ENCODE measurements around the gene CBFA2T3.

CBFA2T3 gene

DNA sequence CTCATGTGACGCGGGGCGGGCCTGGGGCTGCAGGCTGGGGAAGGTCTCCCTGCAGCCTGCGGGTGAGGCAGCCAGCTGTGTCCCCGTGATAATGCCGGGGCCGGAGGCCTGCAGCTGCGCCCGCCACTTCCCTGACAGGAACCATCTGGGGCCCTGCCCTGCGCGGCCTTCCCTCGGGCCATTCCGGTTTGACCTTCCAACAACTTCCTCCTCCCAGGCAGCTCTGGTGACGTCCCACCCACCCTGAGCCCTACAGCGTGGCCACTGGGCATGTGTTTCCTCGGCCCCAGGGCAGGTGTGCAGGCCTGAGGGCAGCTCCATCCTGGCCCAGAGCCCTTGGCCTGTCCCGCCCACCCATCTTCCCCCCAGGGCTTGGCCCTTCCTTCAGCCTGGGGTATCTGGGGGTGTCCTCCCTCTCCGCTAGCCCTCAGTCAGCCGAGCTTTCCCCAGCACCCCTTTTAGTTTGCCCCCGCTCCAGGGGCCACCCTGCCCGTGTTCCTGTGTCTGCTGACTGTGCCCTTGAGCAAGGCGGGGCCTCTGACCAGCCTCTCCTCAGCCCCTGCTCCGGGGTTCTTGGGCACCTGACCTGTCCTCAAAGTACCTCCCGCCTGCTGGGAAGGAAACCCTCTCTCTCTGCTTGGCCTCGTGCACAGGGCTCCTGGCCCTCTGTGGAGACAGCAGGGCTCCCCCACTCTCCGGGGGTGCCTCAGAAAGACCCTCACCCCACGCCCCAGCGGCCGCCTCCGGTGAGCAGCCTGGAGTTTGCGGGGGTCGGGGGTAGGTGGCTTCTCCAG lies at the start of gene CBFA2T3:
Gene CBFA2T3, minus strand, starts transcription at position 190 of the 794 bp plus-strand sequence. CDS start 400 bp downstream, outside the sequence.
- no peak for TF ChIP-seq FOXM1 (IDR thresholded peaks at IDR 0.05; ENCODE audit: borderline replicate concordance, low read depth)
- TF ChIP-seq TAF1 (IDR thresholded peaks at IDR 0.05; ENCODE audit: low read depth) = no peak
- TF ChIP-seq, protein P1, sequence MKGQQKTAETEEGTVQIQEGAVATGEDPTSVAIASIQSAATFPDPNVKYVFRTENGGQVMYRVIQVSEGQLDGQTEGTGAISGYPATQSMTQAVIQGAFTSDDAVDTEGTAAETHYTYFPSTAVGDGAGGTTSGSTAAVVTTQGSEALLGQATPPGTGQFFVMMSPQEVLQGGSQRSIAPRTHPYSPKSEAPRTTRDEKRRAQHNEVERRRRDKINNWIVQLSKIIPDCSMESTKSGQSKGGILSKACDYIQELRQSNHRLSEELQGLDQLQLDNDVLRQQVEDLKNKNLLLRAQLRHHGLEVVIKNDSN (IDR thresholded peaks at IDR 0.05) = no peak
- TF ChIP-seq CEBPB (IDR thresholded peaks at IDR 0.05) = no peak
- no peak for TF ChIP-seq RAD21 (IDR thresholded peaks at IDR 0.05; ENCODE audit: low read depth)
- TF ChIP-seq TCF12 (IDR thresholded peaks at IDR 0.05; ENCODE audit: low read depth) = no peak
- TF ChIP-seq NFIC (IDR thresholded peaks at IDR 0.05) = no peak
- no peak for TF ChIP-seq EP300 (IDR thresholded peaks at IDR 0.05; ENCODE audit: borderline replicate concordance)
- TF ChIP-seq ZBTB7A (IDR thresholded peaks at IDR 0.05; ENCODE audit: low read depth) = no peak
- TF ChIP-seq CREB1 (IDR thresholded peaks at IDR 0.05; ENCODE audit: low read depth) = no peak
- TF ChIP-seq YY1 (IDR thresholded peaks at IDR 0.05; ENCODE audit: low read depth) = no peak

DNA sequence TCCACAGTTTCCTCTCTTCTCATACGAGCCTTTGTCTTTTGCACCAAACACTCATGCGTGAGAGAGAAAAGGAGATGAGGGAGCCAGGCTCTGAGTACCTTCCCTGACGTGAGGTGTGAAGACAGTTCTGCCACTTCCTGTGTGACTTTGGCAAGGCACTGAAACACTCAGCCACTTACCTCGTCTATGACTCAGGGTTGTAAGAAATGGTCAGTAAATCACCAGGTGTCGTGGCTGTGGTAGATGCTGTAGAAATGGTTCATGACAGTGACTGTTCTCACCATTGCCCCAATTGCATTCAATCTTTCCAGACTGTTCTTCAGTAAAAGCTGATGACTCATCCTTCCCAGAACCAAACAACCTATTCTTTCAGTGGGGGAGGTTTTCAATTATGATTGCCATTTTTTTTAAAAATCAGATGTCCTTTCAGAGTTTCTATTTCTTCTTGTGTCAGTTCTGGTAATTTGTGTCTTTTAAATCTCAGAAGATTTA lies 49.2 kb upstream of the CBFA2T3 start:
- TF ChIP-seq ZBTB7A (IDR thresholded peaks at IDR 0.05; ENCODE audit: low read depth) (no peak), TCF12 (IDR thresholded peaks at IDR 0.05; ENCODE audit: low read depth) (no peak), CREB1 (IDR thresholded peaks at IDR 0.05; ENCODE audit: low read depth) (no peak), NFIC (IDR thresholded peaks at IDR 0.05) (no peak), RAD21 (IDR thresholded peaks at IDR 0.05; ENCODE audit: low read depth) (no peak), CEBPB (IDR thresholded peaks at IDR 0.05) (no peak), EGR1 (IDR thresholded peaks at IDR 0.05) (no peak)
- TF ChIP-seq, protein P2, sequence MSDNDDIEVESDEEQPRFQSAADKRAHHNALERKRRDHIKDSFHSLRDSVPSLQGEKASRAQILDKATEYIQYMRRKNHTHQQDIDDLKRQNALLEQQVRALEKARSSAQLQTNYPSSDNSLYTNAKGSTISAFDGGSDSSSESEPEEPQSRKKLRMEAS (IDR thresholded peaks at IDR 0.05) = no peak; the same call in 1 of the 2 replicates
- TF ChIP-seq, protein P1 (IDR thresholded peaks at IDR 0.05) = no peak

DNA sequence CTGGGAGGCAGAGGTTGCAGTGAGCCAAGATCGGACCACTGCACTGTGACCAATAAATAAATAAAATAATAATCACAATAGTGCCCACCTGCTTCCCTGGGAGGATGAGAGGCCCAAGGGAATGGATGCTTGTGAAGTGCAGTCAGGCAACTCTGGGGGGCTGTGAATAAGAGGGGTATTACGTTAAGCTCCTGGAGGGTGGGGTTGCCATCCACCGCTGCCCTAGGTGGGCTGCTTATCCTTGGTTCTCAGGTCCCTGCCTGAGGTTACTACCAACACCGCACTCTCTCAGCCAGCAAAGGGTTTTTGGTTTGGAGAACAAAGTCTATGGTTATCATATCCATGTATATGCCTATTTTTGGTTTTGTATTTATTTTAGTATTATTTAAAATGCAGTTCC lies 48.6 kb upstream of the CBFA2T3 start:
- no peak for TF ChIP-seq EP300 (IDR thresholded peaks at IDR 0.05; ENCODE audit: borderline replicate concordance)
- TF ChIP-seq NFIC (IDR thresholded peaks at IDR 0.05) = no peak
- TF ChIP-seq TAF1 (IDR thresholded peaks at IDR 0.05; ENCODE audit: low read depth) = no peak
- TF ChIP-seq, protein P3, sequence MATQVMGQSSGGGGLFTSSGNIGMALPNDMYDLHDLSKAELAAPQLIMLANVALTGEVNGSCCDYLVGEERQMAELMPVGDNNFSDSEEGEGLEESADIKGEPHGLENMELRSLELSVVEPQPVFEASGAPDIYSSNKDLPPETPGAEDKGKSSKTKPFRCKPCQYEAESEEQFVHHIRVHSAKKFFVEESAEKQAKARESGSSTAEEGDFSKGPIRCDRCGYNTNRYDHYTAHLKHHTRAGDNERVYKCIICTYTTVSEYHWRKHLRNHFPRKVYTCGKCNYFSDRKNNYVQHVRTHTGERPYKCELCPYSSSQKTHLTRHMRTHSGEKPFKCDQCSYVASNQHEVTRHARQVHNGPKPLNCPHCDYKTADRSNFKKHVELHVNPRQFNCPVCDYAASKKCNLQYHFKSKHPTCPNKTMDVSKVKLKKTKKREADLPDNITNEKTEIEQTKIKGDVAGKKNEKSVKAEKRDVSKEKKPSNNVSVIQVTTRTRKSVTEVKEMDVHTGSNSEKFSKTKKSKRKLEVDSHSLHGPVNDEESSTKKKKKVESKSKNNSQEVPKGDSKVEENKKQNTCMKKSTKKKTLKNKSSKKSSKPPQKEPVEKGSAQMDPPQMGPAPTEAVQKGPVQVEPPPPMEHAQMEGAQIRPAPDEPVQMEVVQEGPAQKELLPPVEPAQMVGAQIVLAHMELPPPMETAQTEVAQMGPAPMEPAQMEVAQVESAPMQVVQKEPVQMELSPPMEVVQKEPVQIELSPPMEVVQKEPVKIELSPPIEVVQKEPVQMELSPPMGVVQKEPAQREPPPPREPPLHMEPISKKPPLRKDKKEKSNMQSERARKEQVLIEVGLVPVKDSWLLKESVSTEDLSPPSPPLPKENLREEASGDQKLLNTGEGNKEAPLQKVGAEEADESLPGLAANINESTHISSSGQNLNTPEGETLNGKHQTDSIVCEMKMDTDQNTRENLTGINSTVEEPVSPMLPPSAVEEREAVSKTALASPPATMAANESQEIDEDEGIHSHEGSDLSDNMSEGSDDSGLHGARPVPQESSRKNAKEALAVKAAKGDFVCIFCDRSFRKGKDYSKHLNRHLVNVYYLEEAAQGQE (IDR thresholded peaks at IDR 0.05; ENCODE audit: low read depth) = no peak
- TF ChIP-seq TEAD4 (IDR thresholded peaks at IDR 0.05) = no peak
- TF ChIP-seq, protein P2 (IDR thresholded peaks at IDR 0.05) = no peak
- TF ChIP-seq EGR1 (IDR thresholded peaks at IDR 0.05) = no peak
- TF ChIP-seq RAD21 (IDR thresholded peaks at IDR 0.05; ENCODE audit: low read depth) = no peak
- TF ChIP-seq ZBTB7A (IDR thresholded peaks at IDR 0.05; ENCODE audit: low read depth) = no peak
- TF ChIP-seq CEBPB (IDR thresholded peaks at IDR 0.05) = no peak
- TF ChIP-seq, protein P1 (IDR thresholded peaks at IDR 0.05) = no peak
- TF ChIP-seq TCF12 (IDR thresholded peaks at IDR 0.05; ENCODE audit: low read depth) = no peak

DNA sequence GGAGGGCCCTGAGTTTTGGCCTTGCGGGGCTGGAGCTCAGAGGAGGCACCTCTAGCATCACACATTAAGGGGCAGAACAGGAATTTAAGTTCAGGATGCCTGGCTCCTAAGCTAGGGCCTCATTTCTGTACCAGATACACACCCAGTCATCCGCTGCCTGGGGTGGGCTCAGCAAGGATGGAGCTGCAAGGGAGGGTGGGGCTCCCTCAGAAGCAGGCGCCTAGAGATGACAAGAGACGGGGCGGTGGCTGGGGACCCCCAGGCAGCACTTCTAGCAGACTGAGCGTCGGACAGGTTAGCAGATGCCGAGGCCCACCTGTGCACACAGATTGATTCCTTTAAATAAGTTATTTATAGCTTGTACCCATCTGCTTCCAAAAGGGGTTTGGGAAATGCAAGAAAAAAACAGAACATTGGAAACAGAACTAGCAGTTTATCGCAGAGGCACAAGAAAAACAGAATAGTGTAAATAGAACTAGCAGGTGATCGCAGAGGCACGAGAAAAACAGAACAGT lies 47.6 kb upstream of the CBFA2T3 start:
- no peak for TF ChIP-seq FOXM1 (IDR thresholded peaks at IDR 0.05; ENCODE audit: borderline replicate concordance, low read depth)
- TF ChIP-seq TCF12 (IDR thresholded peaks at IDR 0.05; ENCODE audit: low read depth) = no peak
- no peak for TF ChIP-seq CREB1 (IDR thresholded peaks at IDR 0.05; ENCODE audit: low read depth)
- TF ChIP-seq, protein P1 (IDR thresholded peaks at IDR 0.05) = no peak
- TF ChIP-seq, protein P2 (IDR thresholded peaks at IDR 0.05) = no peak
- TF ChIP-seq ZBTB7A (IDR thresholded peaks at IDR 0.05; ENCODE audit: low read depth) = no peak
- no peak for TF ChIP-seq NFIC (IDR thresholded peaks at IDR 0.05)
- TF ChIP-seq TAF1 (IDR thresholded peaks at IDR 0.05; ENCODE audit: low read depth) = no peak
- TF ChIP-seq TEAD4 (IDR thresholded peaks at IDR 0.05) = no peak
- no peak for TF ChIP-seq RAD21 (IDR thresholded peaks at IDR 0.05; ENCODE audit: low read depth)
- TF ChIP-seq CEBPB (IDR thresholded peaks at IDR 0.05) = no peak
- TF ChIP-seq EP300 (IDR thresholded peaks at IDR 0.05; ENCODE audit: borderline replicate concordance) = no peak
- no peak for TF ChIP-seq YY1 (IDR thresholded peaks at IDR 0.05; ENCODE audit: low read depth)
- TF ChIP-seq, protein P3 (IDR thresholded peaks at IDR 0.05; ENCODE audit: low read depth) = no peak
- TF ChIP-seq EGR1 (IDR thresholded peaks at IDR 0.05) = no peak
